ENCODE results near the gene ACSF3. TPM values are rescaled to one million over a fixed set of nuclear protein-coding genes. Genes with fewer than 3 reads are reported as not detected.

ACSF3 gene
- total RNA-seq, 3 donors from 2014 or later, result 44.7 to 77.8 (median 49.6) TPM

DNA sequence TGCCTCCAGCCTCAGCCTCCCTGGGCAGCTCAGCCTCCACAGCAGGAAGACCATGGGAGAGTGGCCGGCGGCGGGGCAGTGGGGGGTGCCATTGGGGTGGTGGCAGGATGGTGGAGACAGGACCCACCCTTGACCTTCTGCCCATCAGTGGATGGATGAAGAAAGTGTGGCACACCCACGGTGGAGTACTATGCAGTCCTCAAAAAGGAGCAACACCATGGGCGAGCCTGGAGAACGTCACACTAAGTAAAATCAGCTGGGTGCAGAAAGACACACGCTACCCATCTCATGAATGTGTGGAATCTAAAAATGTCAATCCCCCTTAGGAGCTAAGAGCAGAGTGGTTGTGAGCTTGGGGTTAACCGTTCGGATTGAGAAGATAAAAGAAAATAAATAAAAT lies 34.8 kb upstream of the ACSF3 start:
- no peak for ATAC-seq
- Histone ChIP-seq H3K4me1 (ENCODE audit: low read depth) (no peaks in the 10 kb centered on the region), H3K9me3 (no peaks in the 10 kb centered on the region), H3K4me3 (no peak overlapping the region), H3K36me3 (ENCODE audit: low read depth) (no peaks in the 10 kb centered on the region)
- TF ChIP-seq, protein P1, sequence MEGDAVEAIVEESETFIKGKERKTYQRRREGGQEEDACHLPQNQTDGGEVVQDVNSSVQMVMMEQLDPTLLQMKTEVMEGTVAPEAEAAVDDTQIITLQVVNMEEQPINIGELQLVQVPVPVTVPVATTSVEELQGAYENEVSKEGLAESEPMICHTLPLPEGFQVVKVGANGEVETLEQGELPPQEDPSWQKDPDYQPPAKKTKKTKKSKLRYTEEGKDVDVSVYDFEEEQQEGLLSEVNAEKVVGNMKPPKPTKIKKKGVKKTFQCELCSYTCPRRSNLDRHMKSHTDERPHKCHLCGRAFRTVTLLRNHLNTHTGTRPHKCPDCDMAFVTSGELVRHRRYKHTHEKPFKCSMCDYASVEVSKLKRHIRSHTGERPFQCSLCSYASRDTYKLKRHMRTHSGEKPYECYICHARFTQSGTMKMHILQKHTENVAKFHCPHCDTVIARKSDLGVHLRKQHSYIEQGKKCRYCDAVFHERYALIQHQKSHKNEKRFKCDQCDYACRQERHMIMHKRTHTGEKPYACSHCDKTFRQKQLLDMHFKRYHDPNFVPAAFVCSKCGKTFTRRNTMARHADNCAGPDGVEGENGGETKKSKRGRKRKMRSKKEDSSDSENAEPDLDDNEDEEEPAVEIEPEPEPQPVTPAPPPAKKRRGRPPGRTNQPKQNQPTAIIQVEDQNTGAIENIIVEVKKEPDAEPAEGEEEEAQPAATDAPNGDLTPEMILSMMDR (IDR thresholded peaks at IDR 0.05), result no peak
- intact Hi-C loops (cut with DNase I, micrococcal nuclease), result no loop called here
- no peak for DNase-seq

DNA sequence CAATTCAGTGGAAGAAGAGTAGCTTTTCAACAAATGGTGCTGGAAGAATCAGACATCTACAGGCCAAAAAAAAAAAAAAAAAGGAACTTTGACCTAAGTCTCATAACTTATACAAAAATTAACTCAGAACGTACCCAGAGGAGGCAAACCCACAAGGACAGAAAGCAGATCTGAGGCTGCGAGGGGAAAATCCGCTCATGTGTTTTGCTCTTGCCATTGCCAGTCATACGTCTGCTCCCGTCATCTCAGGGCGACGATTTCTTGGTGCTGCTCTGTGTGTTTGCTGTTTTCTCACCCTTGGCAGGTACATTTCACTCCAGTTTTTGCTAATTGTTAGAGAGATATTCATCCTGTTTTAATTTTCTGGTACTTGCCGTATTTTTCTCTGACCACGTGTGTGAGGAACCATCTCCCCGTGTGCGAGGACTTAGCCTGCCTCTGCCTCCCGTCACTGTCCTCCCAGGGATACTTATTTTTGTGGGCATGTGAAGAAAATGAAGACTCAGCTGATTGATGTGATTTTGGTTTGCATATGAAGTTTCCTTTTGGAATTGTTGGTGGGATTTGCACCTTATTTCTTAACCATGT lies 33.4 kb upstream of the ACSF3 start:
- TF ChIP-seq, protein P1 (IDR thresholded peaks at IDR 0.05), result no peak
- intact Hi-C loops (cut with DNase I, micrococcal nuclease), result no loop called here
- DNase-seq, result no peak
- Histone ChIP-seq H3K36me3 (ENCODE audit: low read depth) (no peaks in the 10 kb centered on the region), H3K4me3 (no peak overlapping the region), H3K9me3 (no peaks in the 10 kb centered on the region), H3K4me1 (ENCODE audit: low read depth) (no peaks in the 10 kb centered on the region)
- ATAC-seq, result no peak

GRCh38 chr16:89061086-89061485 lies 32.6 kb upstream of the ACSF3 start:
- TF ChIP-seq, protein P1 (IDR thresholded peaks at IDR 0.05), result no peak
- Histone ChIP-seq H3K4me3 (no peak overlapping the region), H3K9me3 (no peaks in the 10 kb centered on the region), H3K36me3 (ENCODE audit: low read depth) (no peaks in the 10 kb centered on the region), H3K4me1 (ENCODE audit: low read depth) (no peaks in the 10 kb centered on the region)
- DNase-seq (no peak), ATAC-seq (no peak)
- intact Hi-C loops (cut with DNase I, micrococcal nuclease), result no loop called here

DNA sequence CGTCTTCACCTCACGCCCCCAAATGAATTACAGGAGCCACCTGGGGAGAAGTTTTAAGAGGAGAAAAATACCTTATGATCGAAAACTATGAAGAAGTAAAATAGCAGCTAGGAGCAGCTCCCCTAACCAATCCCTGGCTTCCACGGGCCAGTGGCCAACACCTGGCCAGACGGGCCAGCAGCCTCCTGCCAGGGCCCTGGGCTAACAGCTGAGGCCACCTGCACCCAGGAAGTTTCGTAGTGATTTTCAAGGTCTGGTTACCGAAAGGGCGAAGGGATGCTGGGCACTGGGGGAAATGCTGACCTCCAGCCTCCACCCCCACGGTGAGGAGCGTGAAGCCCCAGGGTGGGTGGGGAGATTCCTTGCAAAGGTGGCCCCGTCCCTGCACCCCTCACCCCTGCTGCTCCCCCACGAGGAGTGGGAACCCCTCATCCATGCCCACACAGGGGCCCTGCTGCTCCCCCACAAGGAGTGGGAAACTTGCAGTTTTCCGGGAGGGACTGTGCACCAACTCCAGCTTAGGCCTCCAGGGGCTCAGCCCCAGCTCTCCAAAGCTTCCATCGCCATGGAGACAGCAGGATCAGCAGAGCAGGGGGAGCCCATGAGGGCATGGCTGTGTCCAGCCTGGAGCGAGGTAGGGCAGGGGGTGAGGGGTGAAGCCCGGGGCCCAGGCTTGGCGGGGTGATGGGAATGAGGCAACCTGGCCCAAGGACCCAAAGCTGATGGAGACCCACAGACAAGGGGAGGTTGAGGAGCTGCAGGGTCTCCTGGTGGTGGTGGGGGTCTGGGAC lies 31.9 kb upstream of the ACSF3 start:
- no peak overlapping the region for H3K4me3 ChIP-seq
- TF ChIP-seq, protein P1 (IDR thresholded peaks at IDR 0.05), result no peak
- no peaks in the 10 kb centered on the region for H3K9me3 ChIP-seq
- ATAC-seq, result no peak
- H3K4me1 ChIP-seq (ENCODE audit: low read depth), result no peaks in the 10 kb centered on the region
- no peaks in the 10 kb centered on the region for H3K36me3 ChIP-seq (ENCODE audit: low read depth)
- intact Hi-C loops (cut with DNase I, micrococcal nuclease), result no loop called here
- DNase-seq, result no peak

- intact Hi-C loops (cut with DNase I, micrococcal nuclease), result no loop called here
- H3K9me3 ChIP-seq, result no peaks in the 10 kb centered on the region
- ATAC-seq (no peak), DNase-seq (no peak)
- no peaks in the 10 kb centered on the region for H3K36me3 ChIP-seq (ENCODE audit: low read depth)
- peaks cover 2% of the 10 kb centered on the region for H3K4me1 ChIP-seq (ENCODE audit: low read depth)
- H3K4me3 ChIP-seq, result no peak overlapping the region
- TF ChIP-seq, protein P1 (IDR thresholded peaks at IDR 0.05), result no peak
These were observed 31.0 kb upstream of the ACSF3 start for GRCh38 chr16:89062389-89063345.
